Hematopoietic multipotent progenitor cell treated with erythropoietin and hydrocortisone succinate and interleukin-3 and kit ligand, for 15 days (in vitro differentiated cells): ENCODE measurements around the gene NFAM1.

Experiments
- DNase-seq: peaks from one replicate; pipeline ENCODE4 v3.0.0-alpha.2; 2015; ENCODE audit warnings: low spot score

Gene NFAM1

GRCh38 chr22:42358643-42359558, 73.3 kb downstream of the NFAM1 start:
- DNase-seq = no peak

GRCh38 chr22:42357634-42358296, 74.4 kb downstream of the NFAM1 start:
- DNase-seq = no peak

- DNase-seq = no peak
These were observed 75.0 kb downstream of the NFAM1 start for GRCh38 chr22:42357221-42357620.

GRCh38 chr22:42356533-42356932, 75.7 kb downstream of the NFAM1 start:
- no peak for DNase-seq

- DNase-seq = no peak
These were observed 78.1 kb downstream of the NFAM1 start for GRCh38 chr22:42353883-42354727.

GRCh38 chr22:42350373-42350772, 81.8 kb downstream of the NFAM1 start:
- no peak for DNase-seq

GRCh38 chr22:42347281-42347824, 84.8 kb downstream of the NFAM1 start:
- DNase-seq = no peak

- no peak for DNase-seq
These were observed 85.5 kb downstream of the NFAM1 start for GRCh38 chr22:42346722-42347121.

- no peak for DNase-seq
These were observed 86.7 kb downstream of the NFAM1 start for GRCh38 chr22:42345458-42345857.

GRCh38 chr22:42344361-42344905, 87.8 kb downstream of the NFAM1 start:
- DNase-seq = no peak

- DNase-seq = no peak
These were observed 88.6 kb downstream of the NFAM1 start for GRCh38 chr22:42343531-42344081.

- DNase-seq = no peak
These were observed 89.1 kb downstream of the NFAM1 start for GRCh38 chr22:42343121-42343454.

- no peak for DNase-seq
These were observed 89.6 kb downstream of the NFAM1 start for GRCh38 chr22:42342426-42343120.

GRCh38 chr22:42341779-42342178, 90.4 kb downstream of the NFAM1 start:
- no peak for DNase-seq

GRCh38 chr22:42340829-42341383, 91.3 kb downstream of the NFAM1 start:
- DNase-seq = no peak

GRCh38 chr22:42340150-42340549, 92.1 kb downstream of the NFAM1 start:
- DNase-seq = no peak

- DNase-seq = no peak
These were observed 93.7 kb downstream of the NFAM1 start for GRCh38 chr22:42338479-42338878.

- no peak for DNase-seq
These were observed 94.8 kb downstream of the NFAM1 start for GRCh38 chr22:42337356-42337755.

GRCh38 chr22:42336527-42337227, 95.5 kb downstream of the NFAM1 start:
- DNase-seq = no peak

- DNase-seq = no peak
These were observed 96.3 kb downstream of the NFAM1 start for GRCh38 chr22:42335839-42336378.
